Spleen (tissue), 7 donors: ENCODE measurements around the gene NDUFAF2.

Experiments
- CTCF ChIP-seq, 11 experiments: fragments of 200-600 bp in 7 of 11; fragments of 450-650 bp in 4 of 11; sonication (generic) in 4 of 11; IDR thresholded peaks in 8 of 11; conservative IDR thresholded peaks in 3 of 11; 1 replicate in 7 of 11; 2 replicates in 4 of 11; pipeline versions ENCODE4 v1.4.0 to v1.8.0; 2016 to 2021; ENCODE audit warnings: antibody characterized with exemption in 11 of 11, inconsistent platforms in 4 of 11, mild to moderate bottlenecking in 1 of 11
- POLR2A ChIP-seq, 3 donors: fragments of 450-650 bp; IDR thresholded peaks; one replicate each; pipeline ENCODE4 v1.5.1; 2017; ENCODE audit warnings: antibody characterized with exemption in 3 of 3, mild to moderate bottlenecking in 1 of 3
- POLR2AphosphoS5 ChIP-seq, 3 donors: sonication (generic); formaldehyde crosslinking; IDR thresholded peaks; one replicate each; pipeline ENCODE4 v1.5.1; 2017; ENCODE audit warnings: antibody characterized with exemption in 3 of 3
- donor health status: DM: no; HTN: no; CAD: no; lungs with moderate emphysema.
- donor health status: DM: no; HTN: no; CAD: no.
- donor health status: DM: no; HTN: no; CAD: no.

GRCh38 chr5:61009907-61010306 lies 64.9 kb downstream of the NDUFAF2 start:
- TF ChIP-seq CTCF (IDR thresholded peaks at IDR 0.05 in 8 of 11, conservative IDR thresholded peaks at IDR 0.05 in 3 of 11) (no peak), POLR2A (IDR thresholded peaks at IDR 0.05) (no peak), POLR2AphosphoS5 (IDR thresholded peaks at IDR 0.05) (no peak)
